Adrenal gland (tissue), 12 donors: ENCODE results near the gene GLRB. TPM values are rescaled to one million over a fixed set of nuclear protein-coding genes. Genes with fewer than 3 reads are reported as not detected.

Experiments used
- DNase-seq, 7 donors: peaks; one replicate each; pipeline ENCODE4 v3.0.0-alpha.2; 2019 to 2020
- H3K27ac ChIP-seq, 5 donors: fragments of 200-600 bp; sonication (generic) in 4 of 5; 1 replicate in 3 of 5; 2 replicates in 2 of 5; pipeline versions ENCODE4 v1.5.1 to v1.8.0; 2016 to 2020; ENCODE audit warnings: mild to moderate bottlenecking in 1 of 5
- H3K27me3 ChIP-seq: fragments of 200-600 bp; 2 replicates; pipeline ENCODE4 v1.8.0; 2021
- H3K36me3 ChIP-seq, 2 donors: fragments of 200-600 bp; replicated peaks in 1 of 2; 1 replicate in 1 of 2; 2 replicates in 1 of 2; pipeline versions ENCODE4 v1.5.1 to v1.8.0; 2018 to 2022
- H3K4me1 ChIP-seq, 2 donors: fragments of 200-600 bp; replicated peaks in 1 of 2; 1 replicate in 1 of 2; 2 replicates in 1 of 2; pipeline versions ENCODE4 v1.5.1 to v1.8.0; 2018 to 2021
- H3K4me3 ChIP-seq, 4 donors: fragments of 200-600 bp; sonication (generic) in 3 of 4; one replicate each; pipeline ENCODE4 v1.5.1; 2016 to 2018
- H3K9me3 ChIP-seq, 3 donors: fragments of 200-600 bp; sonication (generic) in 1 of 3; replicated peaks in 1 of 3; 1 replicate in 2 of 3; 2 replicates in 1 of 3; pipeline versions ENCODE4 v1.5.1 to v1.8.0; 2016 to 2021
- POLR2A ChIP-seq, 2 donors: fragments of 450-650 bp; IDR thresholded peaks; one replicate each; pipeline ENCODE4 v1.6.1; 2017; ENCODE audit warnings: antibody characterized with exemption in 2 of 2, mild to moderate bottlenecking in 2 of 2, moderate library complexity in 1 of 2
- WGBS, 4 donors: extraction: QIAGEN DNeasy Blood & Tissue Kit in 2 of 4; methylation state at CpG; one replicate each; pipeline versions ENCODE4 v1.1.5 to v1.1.7; 2013 to 2017; 5-methylcytosine and 5-hydroxymethylcytosine counted together
- intact Hi-C, 2 donors: fragments of 100-400 bp; cut with DNase I; formaldehyde crosslinking; loops; one replicate each; pipeline versions ENCODE4 v1.14.1 to v1.15.0; 2022 to 2023
- polyA plus RNA-seq, 3 donors: library from polyadenylated mRNA; stranded (reverse); fragments of 200-250 nt in 2 of 3; fragments of 350-450 nt in 1 of 3; fragmentation: Illumina TruSeq in 1 of 3; extraction: RNeasy Lipid Tissue Mini Kit (QIAGEN cat#74804) in 1 of 3; gene quantifications; one replicate each; pipeline ENCODE4 v1.2.3, GENCODE V29; 2013 to 2014
- total RNA-seq, 9 donors: library from RNA; depleted of rRNA in 4 of 9; stranded (reverse); fragments of >200 nt in 4 of 9; fragments of 120-200 nt in 1 of 9; fragmentation: NEBNext Ultra II Directional in 1 of 9; extraction: Animal tissue kit (Norgen Biotek cat#: 25700) in 1 of 9; gene quantifications; one replicate each; pipeline versions ENCODE4 v1.1.0 to v1.2.4, GENCODE V29; 2013 to 2023
- TF ChIP-seq, protein P1 (sequence below), 6 experiments: fragments of 450-650 bp in 4 of 6; fragments of 200-600 bp in 2 of 6; sonication (generic) in 1 of 6; IDR thresholded peaks; 1 replicate in 5 of 6; 2 replicates in 1 of 6; pipeline versions ENCODE4 v1.5.1 to v1.8.0; 2016 to 2021; ENCODE audit warnings: antibody characterized with exemption in 6 of 6, mild to moderate bottlenecking in 2 of 6, moderate library complexity in 1 of 6
- donor health status: healthy with polysubstance abuse.
- donor health status: Bipolar disorder and iron deficiency.
- donor health status: DM: yes; HTN: yes; CAD: no.
- donor health status: DM: no; HTN: no; CAD: no.
- donor health status: DM: no; HTN: no; CAD: no.
- donor health status: DM: yes; HTN: yes; CAD: no.

Gene GLRB
- total and polyA plus RNA-seq, 12 donors, result 1.7 to 12.7 (median 5.9) TPM

DNA sequence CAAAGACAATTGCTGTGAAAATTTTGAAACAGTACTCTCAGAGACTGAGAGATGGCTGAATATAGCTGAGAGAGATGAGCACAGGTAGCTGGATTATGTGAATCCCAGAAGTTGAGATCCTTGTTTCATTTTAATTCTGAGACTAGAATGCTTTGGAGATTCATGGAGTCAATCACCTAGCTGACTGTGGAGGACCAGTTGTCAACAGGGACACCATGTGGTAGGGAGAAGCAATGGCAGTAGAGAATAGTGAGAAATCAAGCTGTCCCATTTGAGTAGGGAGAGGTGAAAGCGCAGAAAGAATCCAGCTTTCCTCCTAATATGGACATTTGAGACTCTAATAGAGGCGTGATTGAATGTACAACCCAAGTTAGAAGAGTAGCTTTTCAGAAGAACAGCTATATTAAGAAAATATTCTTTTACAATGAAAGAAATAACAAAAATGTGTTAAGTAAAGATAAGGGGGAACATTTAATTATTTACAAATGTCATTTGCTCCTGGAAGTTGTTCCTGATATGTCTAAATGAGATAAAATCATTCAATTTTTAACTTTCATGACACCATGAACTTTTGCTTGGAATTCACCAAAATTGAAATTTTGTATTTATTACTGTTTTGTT, 30.3 kb upstream of the GLRB start:
- Histone ChIP-seq H3K9me3 (no peaks in the 10 kb centered on the region), H3K36me3 (no peaks in the 10 kb centered on the region), H3K27me3 (no peaks in the 10 kb centered on the region), H3K4me1 (no peaks in the 10 kb centered on the region), H3K4me3 (no peak overlapping the region), H3K27ac (no peak overlapping the region)
- WGBS, 4 donors, result 15 to 29% (median 17%) methylated on average over 2 of the region's 2 CpGs
- peak; percentile 26 to 66 (median 49) for DNase-seq
- no peak for TF ChIP-seq POLR2A (IDR thresholded peaks at IDR 0.05)
- TF ChIP-seq, protein P1, sequence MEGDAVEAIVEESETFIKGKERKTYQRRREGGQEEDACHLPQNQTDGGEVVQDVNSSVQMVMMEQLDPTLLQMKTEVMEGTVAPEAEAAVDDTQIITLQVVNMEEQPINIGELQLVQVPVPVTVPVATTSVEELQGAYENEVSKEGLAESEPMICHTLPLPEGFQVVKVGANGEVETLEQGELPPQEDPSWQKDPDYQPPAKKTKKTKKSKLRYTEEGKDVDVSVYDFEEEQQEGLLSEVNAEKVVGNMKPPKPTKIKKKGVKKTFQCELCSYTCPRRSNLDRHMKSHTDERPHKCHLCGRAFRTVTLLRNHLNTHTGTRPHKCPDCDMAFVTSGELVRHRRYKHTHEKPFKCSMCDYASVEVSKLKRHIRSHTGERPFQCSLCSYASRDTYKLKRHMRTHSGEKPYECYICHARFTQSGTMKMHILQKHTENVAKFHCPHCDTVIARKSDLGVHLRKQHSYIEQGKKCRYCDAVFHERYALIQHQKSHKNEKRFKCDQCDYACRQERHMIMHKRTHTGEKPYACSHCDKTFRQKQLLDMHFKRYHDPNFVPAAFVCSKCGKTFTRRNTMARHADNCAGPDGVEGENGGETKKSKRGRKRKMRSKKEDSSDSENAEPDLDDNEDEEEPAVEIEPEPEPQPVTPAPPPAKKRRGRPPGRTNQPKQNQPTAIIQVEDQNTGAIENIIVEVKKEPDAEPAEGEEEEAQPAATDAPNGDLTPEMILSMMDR (IDR thresholded peaks at IDR 0.05), result peak; percentile 59 to 91 (median 82)
- intact Hi-C loops, result no loop called here

DNA sequence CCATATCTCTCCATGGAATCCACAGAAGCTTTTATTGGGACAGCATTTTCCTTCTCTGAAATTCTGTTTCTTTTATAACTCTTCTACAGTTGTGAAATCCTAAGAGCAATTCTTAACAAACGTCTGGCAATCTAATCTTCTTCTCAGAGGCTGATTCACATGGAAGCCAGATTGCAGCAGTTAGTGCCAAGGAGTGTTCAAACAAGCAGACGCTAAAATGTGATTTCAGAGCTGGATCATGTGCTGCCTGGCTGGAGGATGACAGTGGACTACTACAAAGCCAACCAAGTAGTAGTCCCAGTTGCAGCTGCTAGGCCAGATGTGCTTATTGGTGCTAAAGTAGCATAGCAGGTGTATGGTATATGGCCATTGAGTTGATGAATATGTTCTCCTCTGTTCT, 27.7 kb upstream of the GLRB start:
- Histone ChIP-seq H3K27me3 (no peaks in the 10 kb centered on the region), H3K4me3 (no peak overlapping the region), H3K27ac (no peak overlapping the region), H3K4me1 (no peaks in the 10 kb centered on the region), H3K9me3 (no peaks in the 10 kb centered on the region), H3K36me3 (no peaks in the 10 kb centered on the region)
- DNase-seq, result peak in 6 of 7 donors; percentile 30 to 70 (median 61)
- 27 to 41% (median 41%) methylated on average over 2 of the region's 2 CpGs for WGBS, 4 donors
- TF ChIP-seq, protein P1 (IDR thresholded peaks at IDR 0.05), result no peak
- TF ChIP-seq POLR2A (IDR thresholded peaks at IDR 0.05), result no peak
- intact Hi-C loops, result no loop called here

DNA sequence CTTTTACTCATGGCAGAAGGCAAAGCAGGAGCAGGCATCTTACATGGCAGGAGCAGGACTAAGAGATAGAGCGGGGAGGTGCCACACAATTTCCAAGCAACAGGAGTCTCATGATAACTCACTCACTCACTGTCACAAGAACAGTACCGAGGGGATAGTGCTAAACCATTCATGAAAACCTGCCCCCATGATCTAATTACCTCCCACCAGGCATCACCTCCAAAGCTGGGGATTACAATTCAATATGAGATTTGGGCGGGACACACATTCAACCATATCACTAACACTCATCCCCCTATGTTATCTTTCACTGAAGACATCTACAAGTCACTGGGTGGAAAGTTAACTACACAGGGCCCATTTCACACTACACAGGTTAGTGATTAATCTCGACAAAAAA, 25.4 kb upstream of the GLRB start:
- intact Hi-C loops, result loop anchor here in 1 of 2 donors (5.0 kb wide), 1 partner anchor 573 kb away; no protein-coding TSS in a partner anchor
- Histone ChIP-seq H3K9me3 (no peaks in the 10 kb centered on the region), H3K27me3 (no peaks in the 10 kb centered on the region), H3K4me1 (no peaks in the 10 kb centered on the region), H3K36me3 (no peaks in the 10 kb centered on the region), H3K27ac (no peak overlapping the region), H3K4me3 (no peak overlapping the region)
- 91 to 96% (median 92%) methylated on average over 4 of the region's 4 CpGs for WGBS, 4 donors
- TF ChIP-seq, protein P1 (IDR thresholded peaks at IDR 0.05), result no peak
- no peak for TF ChIP-seq POLR2A (IDR thresholded peaks at IDR 0.05)
- DNase-seq, result no peak

DNA sequence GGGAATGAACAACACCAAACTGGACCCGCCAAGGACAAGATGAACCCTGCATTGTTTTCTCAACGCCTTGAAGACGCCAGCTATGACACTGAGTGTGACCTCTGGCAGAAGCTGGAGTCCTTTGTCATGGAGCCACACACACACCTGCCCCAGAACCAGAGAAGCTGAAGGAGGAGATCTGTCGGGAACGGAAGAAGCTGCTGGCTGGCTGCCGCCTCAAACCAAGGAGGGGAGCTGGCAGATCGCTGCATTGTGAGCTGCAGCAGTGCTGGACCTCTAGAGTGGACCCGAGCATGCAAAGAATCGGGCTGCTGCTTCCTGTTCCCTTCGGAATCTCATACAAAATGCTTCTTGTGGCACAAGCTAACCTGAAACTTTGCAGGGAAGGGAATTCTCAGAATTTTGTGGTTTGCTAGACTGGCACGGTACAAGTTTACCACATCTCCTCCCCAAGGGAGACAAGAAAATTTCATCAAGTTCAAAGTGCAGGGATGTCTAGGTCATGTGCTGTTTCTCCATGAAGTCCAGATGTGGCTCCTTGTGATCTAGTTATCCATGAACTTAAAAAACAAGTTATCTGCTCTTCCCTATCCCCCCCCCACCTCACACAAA, 23.4 kb upstream of the GLRB start:
- Histone ChIP-seq H3K9me3 (no peaks in the 10 kb centered on the region), H3K4me1 (no peaks in the 10 kb centered on the region), H3K27ac (no peak overlapping the region), H3K27me3 (no peaks in the 10 kb centered on the region), H3K4me3 (no peak overlapping the region), H3K36me3 (no peaks in the 10 kb centered on the region)
- TF ChIP-seq, protein P1 (IDR thresholded peaks at IDR 0.05), result no peak
- no peak for TF ChIP-seq POLR2A (IDR thresholded peaks at IDR 0.05)
- intact Hi-C loops, result loop anchor here in 1 of 2 donors (5.0 kb wide), 1 partner anchor 575 kb away; no protein-coding TSS in a partner anchor
- WGBS, 4 donors, result 85 to 90% (median 87%) methylated on average over 7 to 11 of the region's 11 CpGs
- no peak for DNase-seq
